Activated gamma-delta T cell treated with anti-CD3 and anti-CD28 coated beads, Interleukin-2, amount 50 U/mL, for 16 hours (primary cell): ENCODE results near the gene SASS6.
"Not testable (repeated sequence)": the region's sequence is repeated elsewhere in the genome, so short reads cannot be mapped to it uniquely, and the experiment has no call there.

Source experiments
- DNase-seq: peaks from one replicate; pipeline ENCODE4 v3.0.0-alpha.2; 2020; ENCODE audit warnings: low read depth

Gene SASS6

DNA sequence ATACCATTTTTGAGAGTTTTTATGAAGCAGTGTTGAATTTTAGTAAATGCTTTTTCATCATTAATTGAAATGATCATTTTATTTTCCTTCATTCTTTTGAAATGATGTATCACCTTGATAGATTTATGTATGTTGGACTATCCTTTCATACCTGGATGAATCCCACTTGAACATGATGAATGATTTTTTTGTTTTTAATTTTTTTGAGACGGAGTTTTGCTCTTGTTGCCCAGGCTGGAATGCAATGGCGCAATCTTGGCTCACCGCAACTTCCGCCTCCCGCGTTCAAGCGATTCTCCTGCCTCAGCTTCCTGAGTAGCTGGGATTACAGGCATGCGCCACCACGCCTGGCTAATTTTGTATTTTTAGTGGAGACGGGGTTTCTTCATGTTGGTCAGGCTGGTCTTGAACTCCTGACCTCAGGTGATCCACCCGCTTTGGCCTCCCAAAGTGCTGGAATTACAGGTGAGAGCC, 85.5 kb downstream of the SASS6 start:
- not testable (repeated sequence) for DNase-seq

GRCh38 chr1:100045206-100045605, 87.5 kb downstream of the SASS6 start:
- DNase-seq, result no peak

DNA sequence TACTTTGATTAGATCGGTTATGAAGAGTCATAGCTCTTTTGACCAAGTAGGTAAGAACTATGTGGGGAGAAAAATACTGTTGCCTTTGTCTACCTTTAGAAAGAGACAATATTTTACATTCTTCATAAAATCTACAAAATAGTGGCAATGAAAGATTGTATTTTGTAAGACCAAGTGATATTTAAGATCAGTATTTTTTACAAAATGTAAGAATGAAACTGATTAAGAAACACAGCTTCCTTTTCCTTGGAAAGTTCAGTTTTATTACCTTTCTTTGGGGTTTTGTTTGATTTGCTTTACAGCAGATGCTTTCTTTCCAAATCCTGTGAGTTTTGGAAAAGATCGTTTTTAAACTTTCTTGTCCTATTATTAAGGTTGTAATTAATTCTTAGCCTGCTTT, 93.1 kb downstream of the SASS6 start:
- no peak for DNase-seq

DNA sequence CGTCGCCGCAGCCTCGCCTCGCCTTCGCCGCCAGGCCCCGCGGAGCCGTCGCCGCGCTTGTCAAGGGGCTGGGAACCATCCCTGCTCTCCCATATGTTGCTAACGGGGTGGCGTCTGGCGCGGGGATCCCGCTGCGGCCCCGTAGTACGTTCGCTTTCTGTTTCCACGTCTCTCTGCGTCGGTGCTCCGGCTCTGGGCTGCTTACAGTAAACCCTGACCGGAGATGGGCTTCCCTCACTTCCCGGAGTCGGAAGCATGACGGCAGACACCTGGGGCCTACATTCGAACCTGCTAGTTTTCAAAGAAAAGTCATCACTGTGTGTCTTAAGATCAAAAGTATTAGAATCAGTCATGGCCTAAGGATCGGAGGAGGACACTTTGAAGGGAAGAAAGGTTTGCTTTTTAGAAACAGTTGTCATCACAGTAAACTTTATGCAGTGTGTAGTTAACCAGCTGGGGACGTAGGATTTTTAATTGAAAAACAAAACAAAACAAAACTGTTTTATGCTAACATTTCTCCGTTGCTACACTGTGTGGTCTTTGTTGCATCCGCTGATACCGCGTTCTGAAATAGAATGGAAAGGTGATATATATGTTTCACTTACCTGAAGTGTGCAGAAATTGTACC, 94.0 kb downstream of the SASS6 start:
- DNase-seq, result peak; percentile 43

- peak; percentile 79 for DNase-seq
Observed at GRCh38 chr1:100037927-100038659, 94.6 kb downstream of the SASS6 start.

DNA sequence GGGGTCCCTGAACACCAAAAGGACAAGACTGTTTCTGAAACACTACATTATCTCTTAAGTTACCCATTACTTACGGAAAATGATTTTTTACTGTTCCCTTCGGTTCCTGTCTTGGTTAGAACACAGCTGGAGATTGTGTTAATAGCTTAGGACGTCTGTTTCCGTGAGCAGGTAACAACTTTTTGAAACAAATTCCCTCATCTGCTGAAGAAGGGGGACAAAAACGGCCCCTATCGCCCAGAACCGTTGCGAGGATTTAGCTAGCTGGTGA, 95.1 kb downstream of the SASS6 start:
- no peak for DNase-seq

DNA sequence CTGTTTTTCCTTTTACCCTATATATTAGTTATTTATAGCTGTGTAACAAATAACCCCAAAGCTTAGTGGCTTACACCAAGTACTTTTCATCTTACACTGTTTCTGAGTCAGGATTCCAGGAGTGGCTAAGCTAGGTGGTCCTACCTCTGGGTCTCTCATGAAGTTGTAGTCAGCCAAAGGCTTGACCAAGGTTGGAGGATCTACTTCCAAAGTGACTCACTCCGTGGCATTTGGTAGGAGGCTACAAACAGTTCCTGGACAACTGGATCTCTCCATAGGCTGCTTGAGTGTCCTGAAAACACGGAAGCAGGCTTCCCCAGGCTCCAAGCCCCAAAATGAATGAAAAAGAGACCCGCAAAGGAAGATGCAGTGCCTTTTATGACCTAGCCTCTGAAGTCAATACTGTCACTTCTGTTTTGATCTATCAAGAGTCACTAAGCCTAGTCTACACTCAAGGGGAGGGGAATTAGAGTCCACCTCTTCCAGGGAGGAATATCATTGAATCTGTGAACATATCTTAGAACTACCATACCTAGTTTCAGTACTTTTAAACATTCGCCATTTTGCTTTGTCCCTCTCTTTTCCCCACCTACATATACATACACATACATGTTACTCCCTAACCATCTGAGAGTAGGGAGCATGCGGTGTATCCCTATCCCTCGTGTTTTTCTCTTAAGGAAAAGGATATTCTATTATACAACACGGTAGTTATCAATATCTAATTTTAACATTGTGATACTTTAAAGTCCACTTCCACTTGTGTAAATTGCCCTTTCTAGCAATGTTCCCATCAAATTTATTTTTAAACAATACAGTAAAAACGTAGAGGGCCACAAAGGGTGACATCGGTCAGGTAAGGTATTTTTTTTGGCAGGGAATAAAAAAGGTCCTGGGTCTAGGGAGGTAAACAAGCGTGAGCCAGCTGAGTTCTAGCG, 95.7 kb downstream of the SASS6 start:
- no peak for DNase-seq

GRCh38 chr1:100035214-100035613, 97.5 kb downstream of the SASS6 start:
- DNase-seq, result no peak

DNA sequence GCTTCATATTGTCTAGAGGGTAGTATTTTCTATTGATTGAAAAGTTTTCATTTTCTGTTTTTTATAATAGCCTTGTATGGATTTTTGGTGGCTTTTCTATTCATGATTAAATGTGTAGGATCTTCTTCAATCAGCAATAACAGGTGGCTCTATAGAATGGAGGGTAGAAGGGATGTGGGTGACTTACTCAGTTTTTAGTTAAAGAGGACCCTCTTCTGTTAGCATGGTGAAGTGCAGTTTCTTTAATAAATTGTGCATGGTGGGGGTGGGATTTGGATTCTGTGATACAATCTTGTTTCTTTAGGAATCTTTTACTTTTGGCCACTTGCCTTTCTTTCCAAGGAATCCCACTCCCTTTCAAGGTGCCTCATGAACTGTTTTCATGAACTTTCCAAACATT, 98.3 kb downstream of the SASS6 start:
- DNase-seq, result no peak
